Prostate gland (tissue), 2 donors: Measurements from ENCODE around the gene ABCA2. TPM values are rescaled to one million over a fixed set of nuclear protein-coding genes. Genes with fewer than 3 reads are reported as not detected.

Source experiments
- DNase-seq: peaks from one replicate; pipeline ENCODE4 v3.0.0-alpha.2; 2019; ENCODE audit warnings: low spot score
- H3K27ac ChIP-seq, 2 donors: fragments of 200-600 bp; sonication (generic); 2 replicates each; pipeline ENCODE4 v1.5.1; 2017 to 2019
- H3K27me3 ChIP-seq: fragments of 200-600 bp; sonication (generic); replicated peaks from 2 replicates; pipeline ENCODE4 v1.5.1; 2019; ENCODE audit not compliant: insufficient read depth
- H3K36me3 ChIP-seq, 2 donors: fragments of 200-600 bp; sonication (generic); 1 replicate in 1 of 2; 2 replicates in 1 of 2; pipeline versions ENCODE4 v1.5.1 to v1.8.1; 2017 to 2019
- H3K4me1 ChIP-seq: fragments of 200-600 bp; sonication (generic); replicated peaks from 2 replicates; pipeline ENCODE4 v1.5.1; 2019
- H3K4me3 ChIP-seq, 2 donors: fragments of 200-600 bp; sonication (generic); 2 replicates each; pipeline ENCODE4 v1.5.1; 2017 to 2019
- H3K9me3 ChIP-seq: fragments of 200-600 bp; sonication (generic); 2 replicates; pipeline ENCODE4 v1.5.1; 2017
- POLR2A ChIP-seq: fragments of 450-650 bp; IDR thresholded peaks from one replicate; pipeline ENCODE4 v1.6.1; 2016; ENCODE audit warnings: antibody characterized with exemption, mild to moderate bottlenecking
- POLR2AphosphoS5 ChIP-seq: sonication (generic); formaldehyde crosslinking; IDR thresholded peaks from one replicate; pipeline ENCODE4 v1.6.1; 2017; ENCODE audit warnings: antibody characterized with exemption
- WGBS: methylation state at CpG from one replicate; pipeline ENCODE4 v1.1.5; 2018; 5-methylcytosine and 5-hydroxymethylcytosine counted together
- intact Hi-C: fragments of 100-400 bp; cut with DNase I; formaldehyde crosslinking; loops from one replicate; pipeline ENCODE4 v1.14.2; 2022
- total RNA-seq, 2 donors: library from RNA; depleted of rRNA; stranded (reverse); fragments of >200 nt; gene quantifications; one replicate each; pipeline ENCODE4 v1.1.0, GENCODE V29; 2016
- TF ChIP-seq, protein P1 (sequence below), 4 experiments: fragments of 200-600 bp in 2 of 4; fragments of 450-650 bp in 2 of 4; sonication (generic) in 2 of 4; IDR thresholded peaks; 1 replicate in 3 of 4; 2 replicates in 1 of 4; pipeline ENCODE4 v1.5.1; 2016 to 2019; ENCODE audit warnings: antibody characterized with exemption in 4 of 4, mild to moderate bottlenecking in 2 of 4, moderate library complexity in 2 of 4

The ABCA2 gene
- total RNA-seq, 2 donors from 2014 or later = 27.4 to 79.1 TPM

GRCh38 chr9:137019891-137020683 is 8.0 kb downstream of the ABCA2 start:
- intact Hi-C loops = no loop called here
- H3K27me3 ChIP-seq = no peaks in the 10 kb centered on the region
- no peak for TF ChIP-seq POLR2A
- no peak for TF ChIP-seq POLR2AphosphoS5
- TF ChIP-seq, protein P1, sequence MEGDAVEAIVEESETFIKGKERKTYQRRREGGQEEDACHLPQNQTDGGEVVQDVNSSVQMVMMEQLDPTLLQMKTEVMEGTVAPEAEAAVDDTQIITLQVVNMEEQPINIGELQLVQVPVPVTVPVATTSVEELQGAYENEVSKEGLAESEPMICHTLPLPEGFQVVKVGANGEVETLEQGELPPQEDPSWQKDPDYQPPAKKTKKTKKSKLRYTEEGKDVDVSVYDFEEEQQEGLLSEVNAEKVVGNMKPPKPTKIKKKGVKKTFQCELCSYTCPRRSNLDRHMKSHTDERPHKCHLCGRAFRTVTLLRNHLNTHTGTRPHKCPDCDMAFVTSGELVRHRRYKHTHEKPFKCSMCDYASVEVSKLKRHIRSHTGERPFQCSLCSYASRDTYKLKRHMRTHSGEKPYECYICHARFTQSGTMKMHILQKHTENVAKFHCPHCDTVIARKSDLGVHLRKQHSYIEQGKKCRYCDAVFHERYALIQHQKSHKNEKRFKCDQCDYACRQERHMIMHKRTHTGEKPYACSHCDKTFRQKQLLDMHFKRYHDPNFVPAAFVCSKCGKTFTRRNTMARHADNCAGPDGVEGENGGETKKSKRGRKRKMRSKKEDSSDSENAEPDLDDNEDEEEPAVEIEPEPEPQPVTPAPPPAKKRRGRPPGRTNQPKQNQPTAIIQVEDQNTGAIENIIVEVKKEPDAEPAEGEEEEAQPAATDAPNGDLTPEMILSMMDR (IDR thresholded peaks at IDR 0.05) = no peak
- H3K36me3 ChIP-seq = no peaks in the 10 kb centered on the region
- no peaks in the 10 kb centered on the region for H3K4me1 ChIP-seq
- no peaks in the 10 kb centered on the region for H3K9me3 ChIP-seq
- no peak for DNase-seq
- H3K4me3 ChIP-seq = no peak overlapping the region
- H3K27ac ChIP-seq = no peak overlapping the region
- WGBS = 92% methylated on average over 34 of the region's 34 CpGs

GRCh38 chr9:137018761-137019559 is 9.1 kb downstream of the ABCA2 start:
- Histone ChIP-seq H3K4me3 (no peak overlapping the region), H3K9me3 (no peaks in the 10 kb centered on the region), H3K27ac (no peak overlapping the region), H3K27me3 (no peaks in the 10 kb centered on the region), H3K36me3 (no peaks in the 10 kb centered on the region), H3K4me1 (no peaks in the 10 kb centered on the region)
- WGBS = 92% methylated on average over 33 of the region's 36 CpGs
- DNase-seq = no peak
- intact Hi-C loops = no loop called here
- TF ChIP-seq POLR2AphosphoS5 = no peak
- TF ChIP-seq, protein P1 (IDR thresholded peaks at IDR 0.05) = no peak
- no peak for TF ChIP-seq POLR2A

DNA sequence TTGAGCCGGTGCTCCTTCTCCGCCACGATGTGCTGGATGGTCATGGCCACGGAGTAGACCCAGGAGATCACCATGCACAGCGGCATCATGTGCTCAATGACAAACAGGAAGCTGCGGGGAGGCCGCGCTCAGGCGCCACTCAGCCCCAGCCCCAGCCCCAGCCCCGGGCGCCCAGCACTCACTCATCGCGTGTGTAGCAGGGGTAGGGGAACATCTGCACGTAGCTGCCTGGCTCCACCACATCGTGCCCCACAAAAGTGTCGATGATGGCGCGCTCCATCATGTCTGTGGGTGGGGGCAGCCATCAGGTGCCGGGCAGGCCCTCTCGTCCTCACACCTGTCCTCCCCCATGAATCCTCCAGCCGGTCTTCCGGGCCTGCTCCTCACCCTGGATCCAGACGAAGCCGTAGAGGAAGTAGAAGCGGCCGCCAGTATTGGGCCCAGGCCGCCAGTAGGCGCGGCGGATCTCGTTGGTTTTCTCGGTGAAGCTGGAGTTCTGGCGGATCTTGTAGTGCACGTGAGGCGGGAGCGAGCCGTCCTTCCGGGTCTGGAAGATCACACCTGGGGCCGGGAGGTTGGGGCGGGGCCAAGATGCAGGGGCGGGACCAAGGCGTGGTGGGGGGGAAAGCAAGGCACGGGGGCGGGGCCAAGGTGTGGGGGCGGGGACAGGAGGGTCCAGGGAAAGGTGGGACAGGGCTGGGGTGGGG is 10.1 kb downstream of the ABCA2 start:
- 94% methylated on average over 40 of the region's 45 CpGs for WGBS
- no peak for DNase-seq
- Histone ChIP-seq H3K4me1 (no peaks in the 10 kb centered on the region), H3K27ac (no peak overlapping the region), H3K36me3 (no peaks in the 10 kb centered on the region), H3K27me3 (no peaks in the 10 kb centered on the region), H3K9me3 (no peaks in the 10 kb centered on the region), H3K4me3 (no peak overlapping the region)
- TF ChIP-seq POLR2A (no peak), POLR2AphosphoS5 (no peak)
- TF ChIP-seq, protein P1 (IDR thresholded peaks at IDR 0.05) = no peak
- intact Hi-C loops = no loop called here

GRCh38 chr9:137017071-137017470 is 11.0 kb downstream of the ABCA2 start:
- H3K9me3 ChIP-seq = no peaks in the 10 kb centered on the region
- intact Hi-C loops = no loop called here
- H3K36me3 ChIP-seq = no peaks in the 10 kb centered on the region
- no peak overlapping the region for H3K27ac ChIP-seq
- H3K4me1 ChIP-seq = no peaks in the 10 kb centered on the region
- H3K4me3 ChIP-seq = no peak overlapping the region
- DNase-seq = no peak
- WGBS = 95% methylated on average over 24 of the region's 28 CpGs
- H3K27me3 ChIP-seq = no peaks in the 10 kb centered on the region
- TF ChIP-seq POLR2A (no peak), POLR2AphosphoS5 (no peak)
- TF ChIP-seq, protein P1 (IDR thresholded peaks at IDR 0.05) = no peak
